ENCODE measurements around the gene SLC9A5.

GRCh38 chr16:67202956-67203493, 45.8 kb upstream of the SLC9A5 start:
- TF ChIP-seq EZH2 (IDR thresholded peaks at IDR 0.05; ENCODE audit: borderline replicate concordance, low read length) (no peak), CTCF (conservative IDR thresholded peaks at IDR 0.05 in 1 of 2, IDR thresholded peaks at IDR 0.05 in 1 of 2; ENCODE audit: extremely low read depth in 1 of 2, insufficient read depth in 1 of 2, low read depth in 1 of 2, low read length in 2 of 2) (no peak)

Data from mammary epithelial cell (primary cell).